CD4-positive, CD25-positive, alpha-beta regulatory T cell (primary cell): ENCODE results near the gene LYPD1. TPM values are rescaled to one million over a fixed set of nuclear protein-coding genes. Genes with fewer than 3 reads are reported as not detected.

Experiments used
- ATAC-seq, 2 donors: fragments of 150-1000 bp; cut with Tn5 transposase; one replicate each; pipeline ENCODE4 v1.10.0; 2021; ENCODE audit warnings: low read depth in 2 of 2, moderate number of reproducible peaks in 2 of 2, moderate library complexity in 1 of 2
- DNase-seq, 3 donors: peaks; one replicate each; pipeline versions ENCODE4 v3.0.0 to v3.0.0-alpha.2; 2012 to 2022; ENCODE audit warnings: mixed read lengths in 1 of 3
- H3K27ac ChIP-seq: one replicate; pipeline ENCODE4 v1.7.0; 2013; ENCODE audit warnings: mild to moderate bottlenecking, low read length; ENCODE audit not compliant: insufficient read depth, poor library complexity, severe bottlenecking
- H3K27me3 ChIP-seq: one replicate; pipeline ENCODE4 v1.7.0; 2013; ENCODE audit warnings: low read length; ENCODE audit not compliant: control insufficient read depth, insufficient read depth
- H3K36me3 ChIP-seq: one replicate; pipeline ENCODE4 v1.7.0; 2013; ENCODE audit warnings: mild to moderate bottlenecking, low read length, moderate library complexity; ENCODE audit not compliant: control insufficient read depth, insufficient read depth
- H3K4me1 ChIP-seq: 2 replicates; pipeline ENCODE4 v1.7.0; 2013; ENCODE audit warnings: mild to moderate bottlenecking, low read length; ENCODE audit not compliant: insufficient read depth, control insufficient read depth, poor library complexity, severe bottlenecking
- H3K4me3 ChIP-seq: one replicate; pipeline ENCODE4 v1.7.0; 2013; ENCODE audit warnings: low read depth, mild to moderate bottlenecking, low read length, moderate library complexity
- H3K9me3 ChIP-seq, 2 experiments: 1 replicate in 1 of 2; 2 replicates in 1 of 2; pipeline ENCODE4 v1.7.0; 2013; ENCODE audit warnings: low read length in 2 of 2, mild to moderate bottlenecking in 1 of 2, moderate library complexity in 1 of 2; ENCODE audit not compliant: control insufficient read depth in 2 of 2
- H3K27ac Mint-ChIP-seq, 3 donors: one replicate each; pipeline ENCODE4 v1.8.0; 2020 to 2022; ENCODE audit warnings: mild to moderate bottlenecking in 3 of 3, mixed read lengths in 3 of 3, moderate library complexity in 2 of 3
- H3K27me3 Mint-ChIP-seq: one replicate; pipeline ENCODE4 v1.8.0; 2022; ENCODE audit warnings: mild to moderate bottlenecking, mixed read lengths
- H3K36me3 Mint-ChIP-seq: one replicate; pipeline ENCODE4 v1.8.0; 2020; ENCODE audit warnings: mixed read lengths
- H3K4me1 Mint-ChIP-seq, 4 donors: one replicate each; pipeline ENCODE4 v1.8.0; 2020 to 2022; ENCODE audit warnings: mixed read lengths in 4 of 4, mild to moderate bottlenecking in 1 of 4
- H3K4me3 Mint-ChIP-seq, 4 donors: one replicate each; pipeline ENCODE4 v1.8.0; 2020 to 2022; ENCODE audit warnings: mild to moderate bottlenecking in 4 of 4, mixed read lengths in 4 of 4, moderate library complexity in 3 of 4
- H3K9me3 Mint-ChIP-seq, 7 donors: one replicate each; pipeline ENCODE4 v1.8.0; 2020 to 2022; ENCODE audit warnings: mixed read lengths in 7 of 7, mild to moderate bottlenecking in 3 of 7, moderate library complexity in 2 of 7
- polyA plus RNA-seq, 4 donors: library from polyadenylated mRNA; unstranded; fragments of 300-500 nt; fragmentation: Illumina TruSeq; gene quantifications; one replicate each; pipeline ENCODE4 v1.2.3, GENCODE V29; 2021
- total RNA-seq: library from RNA; stranded (reverse); gene quantifications from one replicate; pipeline ENCODE4 v1.2.3, GENCODE V29; 2022

Gene LYPD1
- total and polyA plus RNA-seq, 5 donors from 2014 or later = not detected

GRCh38 chr2:132608311-132608710 lies 61.7 kb downstream of the LYPD1 start:
- H3K4me1 Mint-ChIP-seq = no peaks in the 10 kb centered on the region
- H3K27ac Mint-ChIP-seq = no peak overlapping the region
- DNase-seq (no peak), ATAC-seq (no peak)
- Histone ChIP-seq H3K4me3 (no peak overlapping the region), H3K9me3 (no peaks in the 10 kb centered on the region), H3K27me3 (no peaks in the 10 kb centered on the region), H3K4me1 (no peaks in the 10 kb centered on the region), H3K36me3 (no peaks in the 10 kb centered on the region), H3K27ac (no peak overlapping the region)
- H3K9me3 Mint-ChIP-seq = peaks cover 0 to 2% (median 0%) of the 10 kb centered on the region in 7 donors
- no peaks in the 10 kb centered on the region for H3K36me3 Mint-ChIP-seq
- no peak overlapping the region for H3K4me3 Mint-ChIP-seq
- no peaks in the 10 kb centered on the region for H3K27me3 Mint-ChIP-seq

DNA sequence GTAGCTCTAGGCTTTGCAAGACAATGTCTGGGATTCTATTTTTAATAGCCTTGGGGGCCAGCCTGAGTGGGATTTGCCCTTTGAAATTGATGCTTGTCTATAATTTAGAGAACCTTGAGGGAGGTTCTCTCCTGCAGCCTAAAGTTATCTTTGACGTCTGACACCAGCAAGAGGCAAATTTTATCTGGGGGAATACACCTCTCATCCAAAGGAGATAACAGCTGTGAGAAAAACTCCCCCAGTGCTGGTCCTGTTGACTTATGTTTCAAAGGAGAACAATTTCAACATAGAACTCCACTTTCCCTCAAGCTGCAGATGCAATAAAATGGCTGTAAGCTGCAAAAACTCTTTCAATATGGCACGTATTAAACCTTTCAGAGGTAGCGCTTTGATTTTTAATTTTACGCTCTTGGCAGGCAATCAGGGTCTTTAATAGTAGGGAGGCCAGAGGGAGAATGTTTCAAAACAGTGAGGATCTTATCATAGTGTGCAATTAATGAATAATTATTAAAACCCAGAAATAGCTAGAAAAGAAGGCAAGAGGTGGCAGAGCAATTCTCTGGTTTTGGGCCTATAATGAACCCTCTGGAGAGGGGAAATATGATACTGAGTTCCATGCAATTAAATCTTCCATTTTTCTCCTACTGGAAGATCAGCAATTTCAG lies 62.4 kb downstream of the LYPD1 start:
- H3K4me1 ChIP-seq = no peaks in the 10 kb centered on the region
- peaks cover 0 to 2% (median 0%) of the 10 kb centered on the region in 7 donors for H3K9me3 Mint-ChIP-seq

DNA sequence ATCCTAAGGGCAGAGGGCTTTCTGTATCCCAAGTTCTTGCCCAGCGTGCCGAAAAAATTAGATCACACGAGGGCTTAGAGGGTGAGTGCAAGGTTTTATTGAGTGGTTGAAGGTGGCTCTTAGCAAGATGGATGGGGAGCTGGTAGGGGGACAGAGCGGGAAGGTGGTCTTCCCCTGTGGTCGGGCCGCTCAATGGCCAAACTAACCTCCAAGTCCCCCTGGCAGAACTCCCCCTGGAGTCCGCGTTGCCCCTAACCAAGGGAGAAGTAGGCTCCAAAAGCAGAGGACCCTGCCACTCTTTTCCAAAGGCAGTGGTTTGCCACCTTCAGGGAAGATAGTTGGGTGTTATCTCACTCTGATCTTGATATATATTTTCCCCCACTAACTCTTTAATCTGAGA lies 63.4 kb downstream of the LYPD1 start:
- no peak overlapping the region for H3K4me3 Mint-ChIP-seq
- no peaks in the 10 kb centered on the region for H3K36me3 Mint-ChIP-seq
- H3K27ac ChIP-seq = no peak overlapping the region
- H3K36me3 ChIP-seq = no peaks in the 10 kb centered on the region
- H3K27ac Mint-ChIP-seq = no peak overlapping the region
- DNase-seq (no peak), ATAC-seq (no peak)
- H3K4me3 ChIP-seq = no peak overlapping the region
- H3K9me3 Mint-ChIP-seq = peaks cover 0 to 2% (median 0%) of the 10 kb centered on the region in 7 donors
- H3K4me1 ChIP-seq = no peaks in the 10 kb centered on the region
- H3K4me1 Mint-ChIP-seq = no peaks in the 10 kb centered on the region
- H3K27me3 Mint-ChIP-seq = no peaks in the 10 kb centered on the region
- no peaks in the 10 kb centered on the region for H3K27me3 ChIP-seq
- no peaks in the 10 kb centered on the region for H3K9me3 ChIP-seq

More for the DNA sequence above, 62.4 kb downstream of the LYPD1 start:
- H3K36me3 ChIP-seq = no peaks in the 10 kb centered on the region
- H3K27me3 Mint-ChIP-seq = no peaks in the 10 kb centered on the region
- no peaks in the 10 kb centered on the region for H3K4me1 Mint-ChIP-seq
- no peak overlapping the region for H3K4me3 ChIP-seq
- no peak overlapping the region for H3K27ac Mint-ChIP-seq
- H3K4me3 Mint-ChIP-seq = no peak overlapping the region
- DNase-seq = no peak
- no peaks in the 10 kb centered on the region for H3K36me3 Mint-ChIP-seq
- H3K27me3 ChIP-seq = no peaks in the 10 kb centered on the region
- no peaks in the 10 kb centered on the region for H3K9me3 ChIP-seq
- ATAC-seq = no peak
- H3K27ac ChIP-seq = no peak overlapping the region

DNA sequence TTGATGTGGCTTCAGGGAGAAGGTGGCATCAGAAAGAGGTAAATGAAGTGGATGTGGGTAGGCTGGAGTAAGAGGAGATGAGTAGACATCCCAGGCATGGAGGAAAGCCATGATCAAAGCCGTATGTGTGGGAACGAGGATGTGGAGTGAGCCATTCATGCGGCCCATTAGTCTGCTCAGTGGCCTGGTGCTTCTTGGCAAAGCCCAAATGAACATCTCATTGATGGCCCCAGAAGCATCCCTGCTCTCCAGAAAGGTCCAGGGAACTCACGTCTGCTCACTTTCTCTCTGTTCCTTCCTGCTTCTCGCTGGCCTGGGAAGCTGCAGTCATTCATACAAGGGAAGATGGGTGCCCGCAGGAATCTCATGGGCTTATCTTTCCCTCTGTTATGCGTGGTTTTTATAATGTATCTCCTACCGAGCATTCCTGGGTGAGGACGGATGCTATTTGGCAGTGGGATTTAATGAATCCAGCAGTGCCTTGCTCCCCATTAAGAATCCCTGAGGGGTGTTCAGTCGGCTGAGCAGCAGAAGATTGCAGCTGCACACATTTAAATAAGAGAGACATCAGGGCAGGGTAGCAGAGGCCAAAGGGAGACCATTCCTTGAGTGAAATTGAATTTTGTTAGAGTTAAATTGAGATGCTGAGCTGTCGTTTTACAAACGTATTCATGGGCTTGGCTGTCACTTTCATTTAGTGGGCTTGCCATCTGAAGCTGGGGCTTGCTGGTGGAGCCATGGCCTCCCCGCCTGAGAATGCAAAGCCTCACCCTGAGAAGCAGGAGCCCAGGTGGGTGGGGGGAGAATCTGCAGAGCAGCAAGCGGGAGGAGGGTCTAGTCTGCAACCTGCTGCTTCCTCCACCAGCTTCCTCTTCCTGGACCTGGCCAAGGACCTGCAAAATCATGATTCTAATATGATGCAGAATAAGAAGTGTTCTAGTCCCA lies 64.5 kb downstream of the LYPD1 start:
- Mint-ChIP-seq H3K36me3 (no peaks in the 10 kb centered on the region), H3K9me3 (peaks cover 0 to 2% (median 0%) of the 10 kb centered on the region in 7 donors), H3K4me3 (no peak overlapping the region), H3K27ac (no peak overlapping the region), H3K4me1 (no peaks in the 10 kb centered on the region), H3K27me3 (no peaks in the 10 kb centered on the region)
- ATAC-seq = no peak
- no peak overlapping the region for H3K4me3 ChIP-seq
- DNase-seq = no peak
- H3K9me3 ChIP-seq = no peaks in the 10 kb centered on the region
- no peaks in the 10 kb centered on the region for H3K27me3 ChIP-seq
- H3K4me1 ChIP-seq = no peaks in the 10 kb centered on the region
- no peaks in the 10 kb centered on the region for H3K36me3 ChIP-seq
- H3K27ac ChIP-seq = no peak overlapping the region

DNA sequence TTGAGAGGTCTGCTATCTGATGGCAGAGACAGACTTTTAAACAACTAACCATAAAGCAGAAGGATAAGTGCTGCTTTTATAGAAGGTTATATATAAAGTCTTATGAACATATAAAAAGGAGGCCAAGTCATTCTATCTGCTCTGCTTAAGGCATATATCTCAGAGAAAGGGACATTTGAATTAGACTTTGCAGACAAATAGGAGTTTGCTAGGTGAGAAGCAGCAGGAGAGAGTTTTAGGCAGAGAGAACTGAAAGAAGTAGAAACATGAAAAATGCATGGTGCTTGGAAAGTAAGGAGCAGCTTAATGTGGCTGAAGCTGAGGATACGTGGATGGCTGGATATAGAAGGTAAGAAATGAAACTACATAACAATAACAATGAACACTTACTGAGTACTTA lies 65.4 kb downstream of the LYPD1 start:
- Mint-ChIP-seq H3K27me3 (no peaks in the 10 kb centered on the region), H3K27ac (no peak overlapping the region), H3K4me3 (no peak overlapping the region), H3K4me1 (no peaks in the 10 kb centered on the region), H3K36me3 (no peaks in the 10 kb centered on the region), H3K9me3 (peaks cover 0 to 2% (median 0%) of the 10 kb centered on the region in 7 donors)
- ATAC-seq (no peak), DNase-seq (no peak)
- no peaks in the 10 kb centered on the region for H3K9me3 ChIP-seq
- no peaks in the 10 kb centered on the region for H3K27me3 ChIP-seq
- no peak overlapping the region for H3K4me3 ChIP-seq
- H3K36me3 ChIP-seq = no peaks in the 10 kb centered on the region
- H3K27ac ChIP-seq = no peak overlapping the region
- H3K4me1 ChIP-seq = no peaks in the 10 kb centered on the region

GRCh38 chr2:132599556-132599955 lies 70.4 kb downstream of the LYPD1 start:
- Mint-ChIP-seq H3K4me1 (no peaks in the 10 kb centered on the region), H3K27me3 (no peaks in the 10 kb centered on the region), H3K36me3 (no peaks in the 10 kb centered on the region), H3K9me3 (peaks cover 0 to 7% (median 0%) of the 10 kb centered on the region in 7 donors), H3K27ac (no peak overlapping the region), H3K4me3 (no peak overlapping the region)
- no peak overlapping the region for H3K27ac ChIP-seq
- no peaks in the 10 kb centered on the region for H3K4me1 ChIP-seq
- no peaks in the 10 kb centered on the region for H3K36me3 ChIP-seq
- H3K9me3 ChIP-seq = no peaks in the 10 kb centered on the region
- no peak for ATAC-seq
- no peak for DNase-seq
- no peak overlapping the region for H3K4me3 ChIP-seq
- H3K27me3 ChIP-seq = no peaks in the 10 kb centered on the region

- Histone ChIP-seq H3K9me3 (no peaks in the 10 kb centered on the region), H3K27me3 (no peaks in the 10 kb centered on the region), H3K27ac (no peak overlapping the region), H3K4me1 (no peaks in the 10 kb centered on the region), H3K4me3 (no peak overlapping the region), H3K36me3 (no peaks in the 10 kb centered on the region)
- no peaks in the 10 kb centered on the region for H3K4me1 Mint-ChIP-seq
- H3K9me3 Mint-ChIP-seq = peaks cover 0 to 7% (median 2%) of the 10 kb centered on the region in 7 donors
- DNase-seq (no peak), ATAC-seq (no peak)
- H3K4me3 Mint-ChIP-seq = no peak overlapping the region
- no peaks in the 10 kb centered on the region for H3K36me3 Mint-ChIP-seq
- H3K27ac Mint-ChIP-seq = no peak overlapping the region
- no peaks in the 10 kb centered on the region for H3K27me3 Mint-ChIP-seq
These were observed 71.5 kb downstream of the LYPD1 start for GRCh38 chr2:132598536-132598935.
